Smooth muscle cell (in vitro differentiated cells): ENCODE results near the gene ECT2. TPM values are rescaled to one million over a fixed set of nuclear protein-coding genes. Genes with fewer than 3 reads are reported as not detected.

Experiments used
- DNase-seq: peaks from one replicate; lab custom pipeline; 2025; ENCODE audit not compliant: unreplicated experiment; lab: John Stamatoyannopoulos, UW
- H2AFZ ChIP-seq: fragments of 200-600 bp; sonication (generic); 2 replicates; pipeline ENCODE4 v1.6.0; 2016; ENCODE audit warnings: antibody characterized with exemption, low read depth, mild to moderate bottlenecking
- H3F3A ChIP-seq: fragments of 200-600 bp; sonication (generic); 2 replicates; pipeline ENCODE4 v1.6.0; 2017; ENCODE audit warnings: antibody characterized with exemption, low read depth
- H3K27ac ChIP-seq: fragments of 200-600 bp; sonication (generic); 2 replicates; pipeline ENCODE4 v1.5.1; 2016; ENCODE audit warnings: low read depth, mild to moderate bottlenecking
- H3K27me3 ChIP-seq: fragments of 200-600 bp; sonication (generic); 2 replicates; pipeline ENCODE4 v1.6.1; 2016; ENCODE audit warnings: low read depth, mild to moderate bottlenecking
- H3K36me3 ChIP-seq: fragments of 200-600 bp; sonication (generic); 2 replicates; pipeline ENCODE4 v1.5.1; 2016; ENCODE audit warnings: low read depth
- H3K4me1 ChIP-seq: fragments of 200-600 bp; sonication (generic); 2 replicates; pipeline ENCODE4 v1.5.1; 2016; ENCODE audit warnings: low read depth
- H3K4me2 ChIP-seq: fragments of 200-600 bp; sonication (generic); 2 replicates; pipeline ENCODE4 v1.6.0; 2016; ENCODE audit warnings: mild to moderate bottlenecking
- H3K4me3 ChIP-seq: fragments of 200-600 bp; sonication (generic); 2 replicates; pipeline ENCODE4 v1.5.1; 2016; ENCODE audit warnings: mild to moderate bottlenecking
- H3K79me2 ChIP-seq: fragments of 200-600 bp; sonication (generic); 2 replicates; pipeline ENCODE4 v1.6.0; 2016; ENCODE audit warnings: low read depth, mild to moderate bottlenecking
- H3K9ac ChIP-seq: fragments of 200-600 bp; sonication (generic); 2 replicates; pipeline ENCODE4 v1.6.0; 2016; ENCODE audit warnings: low read depth
- H3K9me3 ChIP-seq: fragments of 200-600 bp; sonication (generic); replicated peaks from 2 replicates; pipeline ENCODE4 v1.5.1; 2016; ENCODE audit warnings: low read depth
- H4K20me1 ChIP-seq: fragments of 200-600 bp; sonication (generic); 2 replicates; pipeline ENCODE4 v1.6.0; 2016; ENCODE audit warnings: low read depth
- CTCF ChIP-seq: fragments of 200-600 bp; sonication (generic); IDR thresholded peaks from 2 replicates; pipeline ENCODE4 v1.5.1; 2017; ENCODE audit warnings: borderline replicate concordance, mild to moderate bottlenecking, antibody characterized with exemption; ENCODE audit not compliant: insufficient read depth, poor library complexity, severe bottlenecking
- WGBS: methylation state at CpG from one replicate; pipeline ENCODE4 v1.1.7; 2016; ENCODE audit warnings: low lambda C conversion rate; 5-methylcytosine and 5-hydroxymethylcytosine counted together
- polyA plus RNA-seq: library from polyadenylated mRNA; unstranded; fragments of >200 nt; fragmentation: Nextera tagmentation; extraction: Ambion mirVana; gene quantifications from 2 replicates; pipeline ENCODE4 v1.2.1, GENCODE V29; 2016
- total RNA-seq: library from RNA; depleted of rRNA; stranded (reverse); fragments of >200 nt; gene quantifications from 2 replicates; pipeline ENCODE4 v1.2.3, GENCODE V29; 2014

The ECT2 gene
- total and polyA plus RNA-seq, 2 experiments from 2014 or later, result 10.9 to 32.1 TPM

GRCh38 chr3:172839679-172840078 is 89.2 kb downstream of the ECT2 start:
- H3K4me2 ChIP-seq, result no peak overlapping the region
- no peak for TF ChIP-seq CTCF
- DNase-seq, result no peak
- no peak overlapping the region for H3K9ac ChIP-seq
- H4K20me1 ChIP-seq, result no peaks in the 10 kb centered on the region
- H3K4me1 ChIP-seq, result no peaks in the 10 kb centered on the region
- H3K27ac ChIP-seq, result no peak overlapping the region
- H3K79me2 ChIP-seq, result no peaks in the 10 kb centered on the region
- no peaks in the 10 kb centered on the region for H3K9me3 ChIP-seq
- H2AFZ ChIP-seq, result no peak overlapping the region
- no peaks in the 10 kb centered on the region for H3F3A ChIP-seq
- H3K4me3 ChIP-seq, result no peak overlapping the region
- H3K36me3 ChIP-seq, result no peaks in the 10 kb centered on the region
- 80% methylated on average over 4 of the region's 4 CpGs for WGBS
- H3K27me3 ChIP-seq, result no peaks in the 10 kb centered on the region

- Histone ChIP-seq H3K4me3 (no peak overlapping the region), H3K4me1 (no peaks in the 10 kb centered on the region), H3K4me2 (no peak overlapping the region), H4K20me1 (no peaks in the 10 kb centered on the region), H3K27ac (no peak overlapping the region), H3K27me3 (no peaks in the 10 kb centered on the region), H3F3A (no peaks in the 10 kb centered on the region), H3K9ac (no peak overlapping the region), H3K79me2 (no peaks in the 10 kb centered on the region), H3K9me3 (no peaks in the 10 kb centered on the region), H2AFZ (no peak overlapping the region), H3K36me3 (no peaks in the 10 kb centered on the region)
- no peak for TF ChIP-seq CTCF
- WGBS, result 87% methylated on average over 4 of the region's 4 CpGs
- no peak for DNase-seq
These were observed 89.9 kb downstream of the ECT2 start for GRCh38 chr3:172840463-172840862.

GRCh38 chr3:172840913-172841312 is 90.4 kb downstream of the ECT2 start:
- no peaks in the 10 kb centered on the region for H3K79me2 ChIP-seq
- no peaks in the 10 kb centered on the region for H3K9me3 ChIP-seq
- no peak overlapping the region for H2AFZ ChIP-seq
- DNase-seq, result no peak
- H3K9ac ChIP-seq, result no peak overlapping the region
- 85% methylated on average over 4 of the region's 4 CpGs for WGBS
- H3K36me3 ChIP-seq, result no peaks in the 10 kb centered on the region
- no peaks in the 10 kb centered on the region for H3F3A ChIP-seq
- H3K27me3 ChIP-seq, result no peaks in the 10 kb centered on the region
- no peak overlapping the region for H3K4me2 ChIP-seq
- no peaks in the 10 kb centered on the region for H4K20me1 ChIP-seq
- TF ChIP-seq CTCF, result no peak
- no peak overlapping the region for H3K27ac ChIP-seq
- no peaks in the 10 kb centered on the region for H3K4me1 ChIP-seq
- H3K4me3 ChIP-seq, result no peak overlapping the region

GRCh38 chr3:172844428-172844827 is 93.9 kb downstream of the ECT2 start:
- Histone ChIP-seq H3K27me3 (no peaks in the 10 kb centered on the region), H3F3A (no peaks in the 10 kb centered on the region)
- no peak for DNase-seq

More at GRCh38 chr3:172844428-172844827, 93.9 kb downstream of the ECT2 start:
- H3K36me3 ChIP-seq, result no peaks in the 10 kb centered on the region
- H4K20me1 ChIP-seq, result no peaks in the 10 kb centered on the region
- no peak overlapping the region for H3K9ac ChIP-seq
- H3K4me1 ChIP-seq, result peaks cover 9% of the 10 kb centered on the region
- no peak overlapping the region for H3K27ac ChIP-seq
- no peak overlapping the region for H2AFZ ChIP-seq
- WGBS, result 7% methylated on average over 4 of the region's 4 CpGs
- H3K79me2 ChIP-seq, result no peaks in the 10 kb centered on the region
- TF ChIP-seq CTCF, result no peak
- no peaks in the 10 kb centered on the region for H3K9me3 ChIP-seq
- H3K4me3 ChIP-seq, result no peak overlapping the region
- H3K4me2 ChIP-seq, result peak overlapping the region; percentile 39
